LNCAP (cell line): ENCODE results near the gene UBTD2.

Experiments used
- TF ChIP-seq, protein P1 (sequence below): fragments of 450-650 bp; IDR thresholded peaks from 2 replicates; pipeline ENCODE4 v1.5.1; 2017; ENCODE audit warnings: mild to moderate bottlenecking

Gene UBTD2

DNA sequence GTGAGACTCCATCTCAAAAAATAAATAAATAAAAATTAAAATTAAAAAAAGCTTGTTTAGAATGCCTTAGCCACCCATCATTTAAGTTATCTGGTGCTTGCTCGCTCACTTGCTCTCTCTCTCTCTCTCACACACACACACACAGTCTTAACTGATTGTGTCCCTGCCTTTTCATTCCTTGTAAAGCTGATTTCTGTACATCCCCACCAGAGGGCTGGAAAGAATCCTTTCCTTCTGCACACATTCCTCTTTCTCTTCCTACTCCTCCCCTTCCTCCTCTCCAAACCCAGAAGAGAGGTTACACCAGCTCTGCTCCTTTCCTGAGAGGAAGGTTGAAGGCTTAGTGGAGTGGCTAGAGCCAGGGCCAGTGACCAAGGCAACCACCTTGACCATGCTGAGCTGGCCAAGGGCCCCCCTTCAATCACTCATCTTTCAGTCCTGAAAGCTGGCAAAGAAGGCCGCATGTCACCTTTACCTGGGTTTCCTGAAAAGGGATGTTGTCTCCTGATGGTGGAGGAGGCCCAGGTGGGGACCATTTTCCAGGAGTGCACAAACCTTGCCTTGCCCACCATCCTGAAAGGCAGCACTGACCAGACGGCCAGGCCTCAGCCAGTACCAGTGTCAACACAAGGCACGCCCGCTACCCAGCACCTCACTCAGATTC lies 121.1 kb downstream of the UBTD2 start:
- TF ChIP-seq, protein P1, sequence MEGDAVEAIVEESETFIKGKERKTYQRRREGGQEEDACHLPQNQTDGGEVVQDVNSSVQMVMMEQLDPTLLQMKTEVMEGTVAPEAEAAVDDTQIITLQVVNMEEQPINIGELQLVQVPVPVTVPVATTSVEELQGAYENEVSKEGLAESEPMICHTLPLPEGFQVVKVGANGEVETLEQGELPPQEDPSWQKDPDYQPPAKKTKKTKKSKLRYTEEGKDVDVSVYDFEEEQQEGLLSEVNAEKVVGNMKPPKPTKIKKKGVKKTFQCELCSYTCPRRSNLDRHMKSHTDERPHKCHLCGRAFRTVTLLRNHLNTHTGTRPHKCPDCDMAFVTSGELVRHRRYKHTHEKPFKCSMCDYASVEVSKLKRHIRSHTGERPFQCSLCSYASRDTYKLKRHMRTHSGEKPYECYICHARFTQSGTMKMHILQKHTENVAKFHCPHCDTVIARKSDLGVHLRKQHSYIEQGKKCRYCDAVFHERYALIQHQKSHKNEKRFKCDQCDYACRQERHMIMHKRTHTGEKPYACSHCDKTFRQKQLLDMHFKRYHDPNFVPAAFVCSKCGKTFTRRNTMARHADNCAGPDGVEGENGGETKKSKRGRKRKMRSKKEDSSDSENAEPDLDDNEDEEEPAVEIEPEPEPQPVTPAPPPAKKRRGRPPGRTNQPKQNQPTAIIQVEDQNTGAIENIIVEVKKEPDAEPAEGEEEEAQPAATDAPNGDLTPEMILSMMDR, result no peak

DNA sequence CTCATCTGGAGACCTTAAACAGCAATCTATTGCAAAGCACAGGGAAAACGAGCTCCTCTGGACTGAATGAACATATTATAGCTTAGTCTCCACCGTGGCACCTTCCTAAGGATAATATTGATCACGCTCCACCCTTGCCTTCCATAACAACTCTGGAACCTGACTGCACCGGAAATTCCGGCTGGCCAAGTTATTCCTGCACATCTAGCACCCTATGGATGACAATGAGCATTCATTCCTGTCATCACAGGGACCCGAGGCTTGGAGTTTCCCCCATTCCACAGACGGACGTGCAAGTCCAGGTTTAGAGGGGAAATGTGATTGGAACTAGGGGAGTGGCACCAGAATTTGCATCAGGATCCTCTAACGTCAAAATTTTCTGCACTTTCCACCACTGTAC lies 123.1 kb downstream of the UBTD2 start:
- TF ChIP-seq, protein P1, result no peak
